HepG2 (cell line): Measurements from ENCODE around the gene HYOU1. TPM values are rescaled to one million over a fixed set of nuclear protein-coding genes. Genes with fewer than 3 reads are reported as not detected.

Experiments used
- ATAC-seq: fragments of 200-7000 bp; cut with Tn5 transposase; 3 replicates; pipeline ENCODE4 v1.9.1; 2020; ENCODE audit warnings: mild to moderate bottlenecking, moderate library complexity
- BruUV-seq: library from RNA; stranded (reverse); fragments of 400-500 nt; replicated peaks from 2 replicates; lab custom pipeline; 2021; lab: Mats Ljungman, UMichigan
- CTCF ChIA-PET: fragments of 300-600 bp; formaldehyde crosslinking; extraction: SDS; loops from one replicate; lab custom pipeline; 2021; ENCODE audit warnings: low total read pairs, inconsistent platforms, low intra/inter-chr PET ratio; lab: Yijun Ruan, JAX
- POLR2A ChIA-PET: fragments of 350-600 bp; sonication (Branson Sonifier 250); formaldehyde crosslinking; loops from one replicate; lab custom pipeline; 2020; ENCODE audit warnings: antibody characterized with exemption, inconsistent platforms; lab: Yijun Ruan, JAX
- DNase-seq: peaks from one replicate; pipeline ENCODE4 v3.0.0-alpha.2; 2015; ENCODE audit warnings: low spot score
- FAIRE-seq: peaks from 3 replicates; lab custom pipeline; 2011; peaks lifted over from hg19 to GRCh38; lab: Jason Lieb, UNC
- H2AFZ ChIP-seq: one replicate; pipeline ENCODE4 v1.6.1; 2011; ENCODE audit warnings: low read length, inconsistent platforms
- H3K27ac ChIP-seq: fragments of 300-600 bp; 3 replicates; pipeline ENCODE4 v1.8.0; 2011; ENCODE audit warnings: mixed run types, mild to moderate bottlenecking, mixed read lengths, low read length, inconsistent platforms; ENCODE audit not compliant: insufficient read depth; ENCODE audit errors: extremely low read length
- H3K27me3 ChIP-seq, 2 experiments: fragments of 200-600 bp in 1 of 2; 2 replicates in 1 of 2; 3 replicates in 1 of 2; pipeline versions ENCODE4 v1.6.0 to v1.8.0; 2011; ENCODE audit warnings: low read length in 2 of 2, mild to moderate bottlenecking in 2 of 2, moderate library complexity in 2 of 2, inconsistent platforms in 1 of 2; ENCODE audit not compliant: insufficient read depth in 2 of 2, control insufficient read depth in 1 of 2
- H3K36me3 ChIP-seq, 2 experiments: fragments of 200-600 bp in 1 of 2; replicated peaks in 1 of 2; 2 replicates in 1 of 2; 3 replicates in 1 of 2; pipeline versions ENCODE4 v1.5.1 to v1.8.0; 2011; ENCODE audit warnings: low read length in 2 of 2, inconsistent platforms in 1 of 2; ENCODE audit not compliant: insufficient read depth in 2 of 2, control insufficient read depth in 1 of 2
- H3K4me1 ChIP-seq: 2 replicates; pipeline ENCODE4 v1.5.1; 2012; ENCODE audit warnings: low read length, inconsistent platforms; ENCODE audit not compliant: insufficient read depth
- H3K4me2 ChIP-seq: 2 replicates; pipeline ENCODE4 v1.6.0; 2011; ENCODE audit warnings: low read depth, low read length, inconsistent platforms
- H3K4me3 ChIP-seq, 3 experiments: fragments of 200-600 bp in 1 of 3; sonication (generic), shearing (Covaris generic) in 1 of 3; replicated peaks in 1 of 3; 2 replicates each; pipeline ENCODE4 v1.5.1; 2011 to 2016; ENCODE audit warnings: low read length in 3 of 3, inconsistent platforms in 2 of 3, low read depth in 2 of 3, mild to moderate bottlenecking in 2 of 3, control low read depth in 1 of 3, mixed read lengths in 1 of 3; ENCODE audit not compliant: insufficient read depth in 1 of 3
- H3K79me2 ChIP-seq: one replicate; pipeline ENCODE4 v1.6.1; 2011; ENCODE audit warnings: low read length, inconsistent platforms; ENCODE audit not compliant: insufficient read depth
- H3K9ac ChIP-seq: 2 replicates; pipeline ENCODE4 v1.6.0; 2011; ENCODE audit warnings: mild to moderate bottlenecking, low read depth, low read length, inconsistent platforms; ENCODE audit not compliant: insufficient read depth
- H3K9me3 ChIP-seq: 2 replicates; pipeline ENCODE4 v1.5.1; 2012; ENCODE audit warnings: mild to moderate bottlenecking, low read length
- H4K20me1 ChIP-seq: 2 replicates; pipeline ENCODE4 v1.6.0; 2011; ENCODE audit warnings: inconsistent platforms, mild to moderate bottlenecking, low read length, moderate library complexity; ENCODE audit not compliant: insufficient read depth
- CEBPG ChIP-seq: IDR thresholded peaks from 2 replicates; pipeline ENCODE4 v1.6.1; 2016
- ELF4 ChIP-seq: sonication (generic); formaldehyde crosslinking; IDR thresholded peaks from 2 replicates; pipeline ENCODE4 v1.5.0; 2020; ENCODE audit warnings: missing genetic modification reagents, mild to moderate bottlenecking, moderate library complexity, borderline replicate concordance
- ETV6 ChIP-seq: sonication (generic); formaldehyde crosslinking; conservative IDR thresholded peaks from 2 replicates; pipeline ENCODE4 v1.4.0; 2020; ENCODE audit warnings: missing genetic modification reagents
- FOXK1 ChIP-seq: sonication (generic); formaldehyde crosslinking; IDR thresholded peaks from 2 replicates; pipeline ENCODE4 v1.4.0; 2020; ENCODE audit warnings: low read depth, missing genetic modification reagents, borderline replicate concordance
- FOXP1 ChIP-seq, 2 experiments: fragments of 450-650 bp in 1 of 2; IDR thresholded peaks; 2 replicates each; pipeline ENCODE4 v1.6.1; 2017 to 2018; ENCODE audit warnings: antibody characterized with exemption in 1 of 2
- HOXA5 ChIP-seq: sonication (generic); formaldehyde crosslinking; IDR thresholded peaks from 2 replicates; pipeline ENCODE4 v1.4.0; 2020; ENCODE audit warnings: missing genetic modification reagents
- NFE2L1 ChIP-seq: sonication (generic); formaldehyde crosslinking; IDR thresholded peaks from 2 replicates; pipeline ENCODE4 v1.4.0; 2020; ENCODE audit warnings: missing genetic modification reagents, mild to moderate bottlenecking, borderline replicate concordance
- STAG1 ChIP-seq: sonication (generic); formaldehyde crosslinking; IDR thresholded peaks from 2 replicates; pipeline ENCODE4 v1.4.0; 2020; ENCODE audit warnings: missing genetic modification reagents
- ZNF143 ChIP-seq: sonication (generic); formaldehyde crosslinking; IDR thresholded peaks from 2 replicates; pipeline ENCODE4 v1.4.0; 2020; ENCODE audit warnings: missing genetic modification reagents
- ZNF160 ChIP-seq: sonication (generic); formaldehyde crosslinking; IDR thresholded peaks from 2 replicates; pipeline ENCODE4 v1.8.0; 2022; ENCODE audit warnings: mild to moderate bottlenecking, inconsistent platforms, missing genetic modification reagents
- ZNF713 ChIP-seq: sonication (generic); formaldehyde crosslinking; IDR thresholded peaks from 2 replicates; pipeline ENCODE4 v1.4.0; 2020; ENCODE audit warnings: mild to moderate bottlenecking, missing genetic modification reagents
- ZNF839 ChIP-seq: sonication (generic); formaldehyde crosslinking; IDR thresholded peaks from 2 replicates; pipeline ENCODE4 v1.4.0; 2020; ENCODE audit warnings: missing genetic modification reagents, mild to moderate bottlenecking, borderline replicate concordance
- WGBS: methylation state at CpG from one replicate; pipeline ENCODE4 v1.1.6; 2017; ENCODE audit warnings: low lambda C conversion rate; 5-methylcytosine and 5-hydroxymethylcytosine counted together
- in situ Hi-C: cut with HindIII; loops from 2 replicates; pipeline ENCODE4 v1.10.0; 2017; ENCODE audit warnings: low pct_unique_long_range_greater_than_20kb; ENCODE audit not compliant: extremely low pct_ligation_motif_present
- intact Hi-C: fragments of 100-400 bp; cut with micrococcal nuclease; formaldehyde crosslinking; loops from one replicate; pipeline ENCODE4 v1.10.0; 2022; ENCODE audit not compliant: unreplicated experiment
- polyA plus RNA-seq, 8 experiments: library from polyadenylated mRNA; depleted of rRNA in 3 of 8; stranded (reverse) in 7 of 8; unstranded in 1 of 8; fragments of >200 nt; fragmentation: Illumina TruSeq in 4 of 8; extraction: Trizol in 4 of 8; gene quantifications; 2 replicates each; pipeline versions ENCODE4 v1.2.1 to v1.2.3, GENCODE V29; 2011 to 2016; ENCODE audit warnings: low read depth in 4 of 8, missing spikeins in 1 of 8, mixed read lengths in 1 of 8; ENCODE audit not compliant: insufficient read depth in 1 of 8
- total RNA-seq, 5 experiments: library from RNA; depleted of rRNA; stranded (reverse); fragments of >200 nt; fragmentation: Illumina TruSeq; extraction: Trizol; gene quantifications; 2 replicates each; pipeline ENCODE4 v1.2.3, GENCODE V29; 2016; ENCODE audit warnings: low read depth in 1 of 5
- TF ChIP-seq, protein P1 (sequence below): sonication (generic); formaldehyde crosslinking; IDR thresholded peaks from 2 replicates; pipeline ENCODE4 v1.4.0; 2020; ENCODE audit warnings: missing genetic modification reagents
- TF ChIP-seq, protein P2 (sequence below): sonication (generic); formaldehyde crosslinking; IDR thresholded peaks from 2 replicates; pipeline ENCODE4 v1.4.0; 2020; ENCODE audit warnings: missing genetic modification reagents, borderline replicate concordance
- TF ChIP-seq, protein P3 (sequence below): sonication (generic); formaldehyde crosslinking; IDR thresholded peaks from 2 replicates; pipeline ENCODE4 v1.5.0; 2020; ENCODE audit warnings: mild to moderate bottlenecking, missing genetic modification reagents, moderate library complexity

Gene HYOU1
- total and polyA plus RNA-seq, 2 of the 13 experiments (the other 11 are each of a cell fraction or from before 2014, with no cell fraction given), result 127 to 155 TPM

DNA sequence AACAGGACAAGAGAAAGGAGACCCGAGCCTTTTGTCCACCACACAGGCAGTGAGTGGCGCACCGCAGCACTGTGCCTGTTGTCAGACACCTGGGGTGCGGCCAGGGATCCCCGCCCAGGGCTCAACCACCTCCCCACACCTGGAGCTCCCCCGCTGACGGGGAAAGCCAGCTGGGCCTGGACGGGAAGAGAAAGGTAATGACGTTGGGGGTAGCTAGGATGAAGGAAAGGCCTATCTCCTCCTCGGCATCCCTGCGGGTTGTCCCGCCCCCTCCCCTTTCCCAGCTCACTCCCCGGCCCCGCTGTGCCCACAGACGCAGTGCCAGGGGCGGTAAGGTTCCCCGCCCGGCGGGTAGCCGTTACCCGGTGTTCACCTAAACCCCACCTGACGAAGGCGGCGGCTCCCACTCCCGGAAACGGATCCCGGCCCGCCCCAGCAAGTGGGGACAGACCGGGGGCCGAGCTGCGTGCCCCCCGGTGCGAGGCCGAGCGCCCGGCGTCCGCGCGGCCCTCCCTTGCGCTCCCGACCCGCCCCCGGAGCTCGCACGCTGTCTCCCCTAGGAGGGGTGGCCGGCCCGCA, 495 bp downstream of the HYOU1 start (continued):
- TF ChIP-seq, protein P1, sequence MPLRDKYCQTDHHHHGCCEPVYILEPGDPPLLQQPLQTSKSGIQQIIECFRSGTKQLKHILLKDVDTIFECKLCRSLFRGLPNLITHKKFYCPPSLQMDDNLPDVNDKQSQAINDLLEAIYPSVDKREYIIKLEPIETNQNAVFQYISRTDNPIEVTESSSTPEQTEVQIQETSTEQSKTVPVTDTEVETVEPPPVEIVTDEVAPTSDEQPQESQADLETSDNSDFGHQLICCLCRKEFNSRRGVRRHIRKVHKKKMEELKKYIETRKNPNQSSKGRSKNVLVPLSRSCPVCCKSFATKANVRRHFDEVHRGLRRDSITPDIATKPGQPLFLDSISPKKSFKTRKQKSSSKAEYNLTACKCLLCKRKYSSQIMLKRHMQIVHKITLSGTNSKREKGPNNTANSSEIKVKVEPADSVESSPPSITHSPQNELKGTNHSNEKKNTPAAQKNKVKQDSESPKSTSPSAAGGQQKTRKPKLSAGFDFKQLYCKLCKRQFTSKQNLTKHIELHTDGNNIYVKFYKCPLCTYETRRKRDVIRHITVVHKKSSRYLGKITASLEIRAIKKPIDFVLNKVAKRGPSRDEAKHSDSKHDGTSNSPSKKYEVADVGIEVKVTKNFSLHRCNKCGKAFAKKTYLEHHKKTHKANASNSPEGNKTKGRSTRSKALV, result 0 out of 2 replicates have a peak, but pooled peaks have one; percentile 6
- TF ChIP-seq ZNF839 (0 out of 2 replicates have a peak, but pooled peaks have one; percentile 80), ETV6 (CRISPR knock-in tag) (peak; percentile 83; the same call in 1 of the 2 replicates), NFE2L1 (CRISPR knock-in tag) (0 out of 2 replicates have a peak, but pooled peaks have one; percentile 23), HOXA5 (CRISPR knock-in tag) (peak; percentile 38; the same call in 1 of the 2 replicates), ZNF713 (CRISPR knock-in tag) (0 out of 2 replicates have a peak, but pooled peaks have one; percentile 42)
- TF ChIP-seq, all 625 proteins: peak for 39

DNA sequence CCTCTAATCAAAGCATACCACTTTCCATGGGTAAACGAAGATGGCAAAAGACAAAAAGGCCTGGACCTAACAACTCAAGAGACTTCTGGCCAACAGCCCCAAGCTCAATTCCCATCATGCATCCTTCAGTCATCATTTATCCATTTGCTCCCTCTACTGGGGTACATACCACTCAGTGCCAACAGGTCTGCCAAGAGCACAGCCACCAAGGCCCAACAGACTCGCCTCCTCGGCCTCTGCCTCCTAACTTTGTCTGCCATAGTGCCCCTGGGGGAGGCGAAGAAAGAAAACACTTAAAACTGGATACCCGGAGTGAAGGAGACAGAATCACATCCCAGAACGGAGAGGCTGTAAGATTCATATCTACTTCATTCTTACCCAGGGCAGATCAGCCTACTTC, 1.1 kb downstream of the HYOU1 start:
- FAIRE-seq, result peak; percentile 15
- Histone ChIP-seq H2AFZ (no peak overlapping the region), H3K9me3 (no peaks in the 10 kb centered on the region), H3K27ac (peak overlapping the region; percentile 88), H4K20me1 (no peaks in the 10 kb centered on the region), H3K27me3 (no peaks in the 10 kb centered on the region), H3K4me2 (peak overlapping the region; percentile 88), H3K36me3 (peaks cover 30 to 45% of the 10 kb centered on the region in 2 experiments), H3K79me2 (peaks cover 25% of the 10 kb centered on the region), H3K4me3 (peak overlapping the region; percentile 75 to 87 (median 82)), H3K4me1 (peaks cover 23% of the 10 kb centered on the region), H3K9ac (peak overlapping the region; percentile 99)
- in situ Hi-C loops (no loop called here), intact Hi-C loops (loop anchor here (2.0 kb wide), 1 partner anchor 39 kb away; a partner anchor contains a TSS)
- ChIA-PET POLR2A (interaction anchor here (0.8 to 2.5 kb wide), 14 partner anchors 9 to 65 kb away, joined by 3 to 14 read pairs (median 4); partner anchors contain the start of genes CENATAC, DPAGT1, HINFP and RPS25), CTCF (interaction anchor here (0.7 kb wide), 1 partner anchor 366 kb away, joined by 3 read pairs; no protein-coding TSS in a partner anchor)
- BruUV-seq, result no TSS peak
- 39% methylated on average over 6 of the region's 6 CpGs for WGBS
- 0 out of 3 replicates have a peak, but pooled peaks have one; percentile 8 for ATAC-seq
- peak; percentile 48 for DNase-seq
- TF ChIP-seq FOXP1 (IDR thresholded peaks at IDR 0.05), result no peak
- TF ChIP-seq FOXP1 (CRISPR knock-in tag; IDR thresholded peaks at IDR 0.05), result no peak
- TF ChIP-seq ZNF160 (CRISPR knock-in tag), result no peak
- TF ChIP-seq, protein P2, sequence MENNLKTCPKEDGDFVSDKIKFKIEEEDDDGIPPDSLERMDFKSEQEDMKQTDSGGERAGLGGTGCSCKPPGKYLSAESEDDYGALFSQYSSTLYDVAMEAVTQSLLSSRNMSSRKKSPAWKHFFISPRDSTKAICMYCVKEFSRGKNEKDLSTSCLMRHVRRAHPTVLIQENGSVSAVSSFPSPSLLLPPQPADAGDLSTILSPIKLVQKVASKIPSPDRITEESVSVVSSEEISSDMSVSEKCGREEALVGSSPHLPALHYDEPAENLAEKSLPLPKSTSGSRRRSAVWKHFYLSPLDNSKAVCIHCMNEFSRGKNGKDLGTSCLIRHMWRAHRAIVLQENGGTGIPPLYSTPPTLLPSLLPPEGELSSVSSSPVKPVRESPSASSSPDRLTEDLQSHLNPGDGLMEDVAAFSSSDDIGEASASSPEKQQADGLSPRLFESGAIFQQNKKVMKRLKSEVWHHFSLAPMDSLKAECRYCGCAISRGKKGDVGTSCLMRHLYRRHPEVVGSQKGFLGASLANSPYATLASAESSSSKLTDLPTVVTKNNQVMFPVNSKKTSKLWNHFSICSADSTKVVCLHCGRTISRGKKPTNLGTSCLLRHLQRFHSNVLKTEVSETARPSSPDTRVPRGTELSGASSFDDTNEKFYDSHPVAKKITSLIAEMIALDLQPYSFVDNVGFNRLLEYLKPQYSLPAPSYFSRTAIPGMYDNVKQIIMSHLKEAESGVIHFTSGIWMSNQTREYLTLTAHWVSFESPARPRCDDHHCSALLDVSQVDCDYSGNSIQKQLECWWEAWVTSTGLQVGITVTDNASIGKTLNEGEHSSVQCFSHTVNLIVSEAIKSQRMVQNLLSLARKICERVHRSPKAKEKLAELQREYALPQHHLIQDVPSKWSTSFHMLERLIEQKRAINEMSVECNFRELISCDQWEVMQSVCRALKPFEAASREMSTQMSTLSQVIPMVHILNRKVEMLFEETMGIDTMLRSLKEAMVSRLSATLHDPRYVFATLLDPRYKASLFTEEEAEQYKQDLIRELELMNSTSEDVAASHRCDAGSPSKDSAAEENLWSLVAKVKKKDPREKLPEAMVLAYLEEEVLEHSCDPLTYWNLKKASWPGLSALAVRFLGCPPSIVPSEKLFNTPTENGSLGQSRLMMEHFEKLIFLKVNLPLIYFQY, result 0 out of 2 replicates have a peak, but pooled peaks have one; percentile 7
- TF ChIP-seq, protein P3, sequence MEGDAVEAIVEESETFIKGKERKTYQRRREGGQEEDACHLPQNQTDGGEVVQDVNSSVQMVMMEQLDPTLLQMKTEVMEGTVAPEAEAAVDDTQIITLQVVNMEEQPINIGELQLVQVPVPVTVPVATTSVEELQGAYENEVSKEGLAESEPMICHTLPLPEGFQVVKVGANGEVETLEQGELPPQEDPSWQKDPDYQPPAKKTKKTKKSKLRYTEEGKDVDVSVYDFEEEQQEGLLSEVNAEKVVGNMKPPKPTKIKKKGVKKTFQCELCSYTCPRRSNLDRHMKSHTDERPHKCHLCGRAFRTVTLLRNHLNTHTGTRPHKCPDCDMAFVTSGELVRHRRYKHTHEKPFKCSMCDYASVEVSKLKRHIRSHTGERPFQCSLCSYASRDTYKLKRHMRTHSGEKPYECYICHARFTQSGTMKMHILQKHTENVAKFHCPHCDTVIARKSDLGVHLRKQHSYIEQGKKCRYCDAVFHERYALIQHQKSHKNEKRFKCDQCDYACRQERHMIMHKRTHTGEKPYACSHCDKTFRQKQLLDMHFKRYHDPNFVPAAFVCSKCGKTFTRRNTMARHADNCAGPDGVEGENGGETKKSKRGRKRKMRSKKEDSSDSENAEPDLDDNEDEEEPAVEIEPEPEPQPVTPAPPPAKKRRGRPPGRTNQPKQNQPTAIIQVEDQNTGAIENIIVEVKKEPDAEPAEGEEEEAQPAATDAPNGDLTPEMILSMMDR (CRISPR knock-in tag), result peak; percentile 58
- TF ChIP-seq ELF4, result no peak
- TF ChIP-seq STAG1 (CRISPR knock-in tag), result peak; percentile 46
- no peak for TF ChIP-seq CEBPG (CRISPR knock-in tag)
- TF ChIP-seq ZNF143 (CRISPR knock-in tag), result peak; percentile 67
- TF ChIP-seq FOXK1 (CRISPR knock-in tag), result no peak
